B cell (primary cell): ENCODE data around the gene SLAMF6. TPM values are rescaled to one million over a fixed set of nuclear protein-coding genes. Genes with fewer than 3 reads are reported as not detected.

Experiments used
- ATAC-seq: fragments of 200-7000 bp; cut with Tn5 transposase; one replicate; pipeline ENCODE4 v1.10.0; 2021; ENCODE audit warnings: low read depth, mild to moderate bottlenecking, moderate number of reproducible peaks, moderate library complexity
- CTCF ChIA-PET: fragments of 350-600 bp; sonication (Branson Sonifier 250); formaldehyde crosslinking; loops from one replicate; lab custom pipeline; 2021; ENCODE audit warnings: antibody characterized with exemption, inconsistent platforms; lab: Charles Lee
- POLR2A ChIA-PET: fragments of 350-600 bp; sonication (Branson Sonifier 250); formaldehyde crosslinking; loops from one replicate; lab custom pipeline; 2021; ENCODE audit warnings: antibody characterized with exemption; lab: Charles Lee
- DNase-seq: peaks from one replicate; pipeline ENCODE4 v3.0.0; 2013
- H2AFZ ChIP-seq: 2 replicates; pipeline ENCODE4 v1.6.1; 2012; ENCODE audit warnings: mild to moderate bottlenecking, low read depth, low read length; ENCODE audit not compliant: insufficient read depth, poor library complexity, severe bottlenecking
- H3K27ac ChIP-seq, 2 donors: 1 replicate in 1 of 2; 2 replicates in 1 of 2; pipeline ENCODE4 v1.5.1; 2012 to 2013; ENCODE audit warnings: low read length in 2 of 2, mild to moderate bottlenecking in 2 of 2, moderate library complexity in 1 of 2
- H3K27me3 ChIP-seq, 4 experiments: fragments of 200-600 bp in 1 of 4; sonication (generic) in 1 of 4; replicated peaks in 1 of 4; 1 replicate in 2 of 4; 2 replicates in 2 of 4; pipeline versions ENCODE4 v1.6.1 to v1.7.0; 2013 to 2016; ENCODE audit warnings: low read length in 3 of 4, mild to moderate bottlenecking in 2 of 4, mixed read lengths in 1 of 4, moderate library complexity in 1 of 4; ENCODE audit not compliant: insufficient read depth in 4 of 4, control insufficient read depth in 3 of 4; ENCODE audit errors: control extremely low read depth in 1 of 4
- H3K36me3 ChIP-seq, 2 experiments: replicated peaks in 1 of 2; 1 replicate in 1 of 2; 2 replicates in 1 of 2; pipeline versions ENCODE4 v1.6.1 to v1.7.1; 2013; ENCODE audit warnings: low read length in 1 of 2; ENCODE audit not compliant: insufficient read depth in 2 of 2, control insufficient read depth in 1 of 2; ENCODE audit errors: control extremely low read depth in 1 of 2, extremely low read depth in 1 of 2
- H3K4me1 ChIP-seq, 2 donors: fragments of 200-600 bp in 1 of 2; sonication (generic) in 1 of 2; 1 replicate in 1 of 2; 2 replicates in 1 of 2; pipeline versions ENCODE4 v1.5.1 to v1.6.1; 2013 to 2017; ENCODE audit warnings: low read length in 2 of 2; ENCODE audit not compliant: control insufficient read depth in 2 of 2, insufficient read depth in 2 of 2
- H3K4me2 ChIP-seq: replicated peaks from 2 replicates; pipeline ENCODE3; 2012; ENCODE audit warnings: mild to moderate bottlenecking, low read depth, low read length; ENCODE audit not compliant: poor library complexity, severe bottlenecking
- H3K4me3 ChIP-seq, 5 experiments: fragments of 200-600 bp in 1 of 5; sonication (generic) in 1 of 5; 1 replicate in 3 of 5; 2 replicates in 2 of 5; pipeline versions ENCODE4 v1.5.1 to v1.7.0; 2011 to 2016; ENCODE audit warnings: low read length in 4 of 5, mild to moderate bottlenecking in 4 of 5, low read depth in 2 of 5, control low read depth in 1 of 5, moderate library complexity in 1 of 5; ENCODE audit not compliant: insufficient read depth in 1 of 5; ENCODE audit errors: control extremely low read depth in 1 of 5, extremely low read depth in 1 of 5
- H3K79me2 ChIP-seq: fragments of 200-600 bp; sonication (generic); one replicate; pipeline ENCODE4 v1.6.0; 2016; ENCODE audit warnings: low read length; ENCODE audit not compliant: control insufficient read depth, insufficient read depth
- H3K9ac ChIP-seq: fragments of 200-600 bp; sonication (generic); 2 replicates; pipeline ENCODE4 v1.6.1; 2017; ENCODE audit warnings: mild to moderate bottlenecking, low read length, moderate library complexity
- H3K9me3 ChIP-seq, 3 donors: one replicate each; pipeline versions ENCODE4 v1.6.1 to v1.7.1; 2013; ENCODE audit warnings: low read length in 2 of 3; ENCODE audit not compliant: control insufficient read depth in 2 of 3, insufficient read depth in 1 of 3; ENCODE audit errors: control extremely low read depth in 1 of 3
- H4K20me1 ChIP-seq: 2 replicates; pipeline ENCODE4 v1.6.0; 2012; ENCODE audit warnings: mild to moderate bottlenecking, low read length; ENCODE audit not compliant: insufficient read depth, control insufficient read depth, poor library complexity, severe bottlenecking
- H3K27ac Mint-ChIP-seq: one replicate; pipeline ENCODE4 v1.8.0; 2021; ENCODE audit warnings: mixed read lengths
- H3K27me3 Mint-ChIP-seq: one replicate; pipeline ENCODE4 v1.8.0; 2021; ENCODE audit warnings: mixed read lengths
- H3K4me1 Mint-ChIP-seq: one replicate; pipeline ENCODE4 v1.8.0; 2021; ENCODE audit warnings: mixed read lengths
- H3K4me3 Mint-ChIP-seq: one replicate; pipeline ENCODE4 v1.8.0; 2021; ENCODE audit warnings: mixed read lengths
- H3K9me3 Mint-ChIP-seq: one replicate; pipeline ENCODE4 v1.8.0; 2022; ENCODE audit warnings: mixed read lengths; ENCODE audit not compliant: insufficient read depth
- EZH2 ChIP-seq: IDR thresholded peaks from 2 replicates; pipeline ENCODE4 v1.6.1; 2012; ENCODE audit warnings: borderline replicate concordance, low read depth, mild to moderate bottlenecking, moderate library complexity, low read length; ENCODE audit not compliant: insufficient read depth, poor library complexity, severe bottlenecking
- WGBS: methylation state at CpG from one replicate; pipeline ENCODE4 v1.1.5; 2013; ENCODE audit warnings: missing lambda C conversion rate; ENCODE audit not compliant: insufficient coverage; 5-methylcytosine and 5-hydroxymethylcytosine counted together
- intact Hi-C: fragments of 100-400 bp; cut with micrococcal nuclease; formaldehyde crosslinking; loops from one replicate; pipeline ENCODE4 v1.10.0; 2022
- polyA plus RNA-seq: library from polyadenylated mRNA; depleted of rRNA; stranded (reverse); fragments of >200 nt; gene quantifications from 2 replicates; pipeline ENCODE4 v1.2.3, GENCODE V29; 2012
- total RNA-seq, 2 donors: library from RNA; stranded (reverse); fragments of 120-200 nt in 1 of 2; gene quantifications; 1 replicate in 1 of 2; 2 replicates in 1 of 2; pipeline versions ENCODE4 v1.2.3 to v1.2.4, GENCODE V29; 2013 to 2022
- TF ChIP-seq, protein P1 (sequence below): fragments of 200-600 bp; IDR thresholded peaks from one replicate; pipeline ENCODE4 v1.8.0; 2022; ENCODE audit warnings: antibody characterized with exemption, mild to moderate bottlenecking

Gene SLAMF6
- total and polyA plus RNA-seq, 2 donors (not counting 1 experiment from before 2014, with no cell fraction given): 64.8 to 79.6 TPM

DNA sequence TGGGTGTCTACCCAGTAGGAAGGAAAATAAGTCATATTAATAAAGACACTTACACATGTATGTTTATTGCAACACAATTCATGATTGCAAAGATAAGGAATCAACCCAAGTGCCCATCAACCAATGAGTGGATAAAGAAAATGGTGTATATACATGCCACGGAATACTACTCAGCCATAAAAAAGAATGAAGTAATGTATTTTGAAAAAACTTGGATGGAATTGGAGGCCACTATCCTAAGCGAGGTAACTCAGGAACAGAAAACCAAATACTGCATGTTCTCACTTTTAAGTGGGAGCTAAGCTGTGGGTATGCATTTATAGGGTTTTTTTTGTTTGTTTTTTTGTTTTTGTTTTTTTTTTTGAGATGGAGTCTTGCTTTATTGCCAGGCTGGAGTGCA, 73.6 kb downstream of the SLAMF6 start:
- no peaks in the 10 kb centered on the region for H3K27me3 Mint-ChIP-seq
- no peaks in the 10 kb centered on the region for H3K27me3 ChIP-seq
- ATAC-seq (no peak), DNase-seq (no peak)
- H3K27ac Mint-ChIP-seq: no peak overlapping the region
- H3K9ac ChIP-seq: no peak overlapping the region
- H3K36me3 ChIP-seq: no peaks in the 10 kb centered on the region
- no peaks in the 10 kb centered on the region for H3K79me2 ChIP-seq
- H3K9me3 Mint-ChIP-seq: peaks cover 2% of the 10 kb centered on the region
- ChIA-PET CTCF (interaction anchor here (0.9 to 1.8 kb wide), 3 partner anchors 15 to 159 kb away, joined by 3 to 5 read pairs (median 4); no protein-coding TSS in a partner anchor), POLR2A (interaction anchor here (1.3 kb wide), 1 partner anchor 73 kb away, joined by 3 read pairs; no protein-coding TSS in a partner anchor)
- peaks cover 39 to 42% of the 10 kb centered on the region in 2 donors for H3K4me1 ChIP-seq
- TF ChIP-seq, protein P1, sequence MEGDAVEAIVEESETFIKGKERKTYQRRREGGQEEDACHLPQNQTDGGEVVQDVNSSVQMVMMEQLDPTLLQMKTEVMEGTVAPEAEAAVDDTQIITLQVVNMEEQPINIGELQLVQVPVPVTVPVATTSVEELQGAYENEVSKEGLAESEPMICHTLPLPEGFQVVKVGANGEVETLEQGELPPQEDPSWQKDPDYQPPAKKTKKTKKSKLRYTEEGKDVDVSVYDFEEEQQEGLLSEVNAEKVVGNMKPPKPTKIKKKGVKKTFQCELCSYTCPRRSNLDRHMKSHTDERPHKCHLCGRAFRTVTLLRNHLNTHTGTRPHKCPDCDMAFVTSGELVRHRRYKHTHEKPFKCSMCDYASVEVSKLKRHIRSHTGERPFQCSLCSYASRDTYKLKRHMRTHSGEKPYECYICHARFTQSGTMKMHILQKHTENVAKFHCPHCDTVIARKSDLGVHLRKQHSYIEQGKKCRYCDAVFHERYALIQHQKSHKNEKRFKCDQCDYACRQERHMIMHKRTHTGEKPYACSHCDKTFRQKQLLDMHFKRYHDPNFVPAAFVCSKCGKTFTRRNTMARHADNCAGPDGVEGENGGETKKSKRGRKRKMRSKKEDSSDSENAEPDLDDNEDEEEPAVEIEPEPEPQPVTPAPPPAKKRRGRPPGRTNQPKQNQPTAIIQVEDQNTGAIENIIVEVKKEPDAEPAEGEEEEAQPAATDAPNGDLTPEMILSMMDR: no peak
- TF ChIP-seq EZH2: no peak
- H3K4me3 Mint-ChIP-seq: no peak overlapping the region
- WGBS: 100% methylated on average over 2 of the region's 2 CpGs
- peaks cover 0 to 1% (median 0%) of the 10 kb centered on the region in 3 donors for H3K9me3 ChIP-seq
- intact Hi-C loops: no loop called here
- H3K4me2 ChIP-seq: no peak overlapping the region
- no peak overlapping the region for H2AFZ ChIP-seq
- peaks cover 66% of the 10 kb centered on the region for H3K4me1 Mint-ChIP-seq
- H3K4me3 ChIP-seq: no peak overlapping the region
- H4K20me1 ChIP-seq: no peaks in the 10 kb centered on the region
- no peak overlapping the region for H3K27ac ChIP-seq

DNA sequence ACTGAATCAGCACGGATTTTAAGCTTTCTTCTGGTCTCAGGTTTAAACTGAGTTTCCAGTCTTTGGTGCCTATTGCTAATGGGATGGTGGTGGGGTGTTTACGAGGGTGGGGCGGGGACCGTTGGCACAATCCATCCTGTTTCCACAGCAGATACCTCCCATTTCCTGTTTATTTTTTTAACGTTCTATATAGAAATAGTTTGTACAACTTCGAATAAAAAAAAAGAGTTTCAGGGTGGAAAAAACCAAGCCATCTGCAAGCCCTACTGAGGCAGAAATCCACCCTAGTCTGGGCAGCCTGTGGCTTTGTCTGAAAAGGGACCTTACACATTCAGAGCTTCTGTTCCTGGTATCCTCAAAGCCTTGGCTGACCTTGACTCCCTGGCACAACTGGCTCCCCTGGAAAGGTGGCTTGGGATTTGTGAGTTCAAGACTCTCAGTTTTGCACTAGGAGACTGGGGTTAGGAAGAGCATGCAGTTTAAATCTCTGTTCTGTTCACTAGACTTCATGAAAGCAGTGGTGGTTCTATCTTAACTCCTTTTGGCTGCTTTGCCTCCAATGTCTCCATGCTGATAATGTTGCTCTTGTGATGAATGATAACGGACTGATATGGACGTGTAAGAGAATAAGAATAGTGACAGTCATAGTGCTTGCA, 76.0 kb downstream of the SLAMF6 start:
- H3K36me3 ChIP-seq: no peaks in the 10 kb centered on the region
- no peak overlapping the region for H3K9ac ChIP-seq
- peaks cover 43 to 44% of the 10 kb centered on the region in 2 donors for H3K4me1 ChIP-seq
- no CpG with 5 or more reads among the region's 8 CpGs for WGBS
- H3K27me3 ChIP-seq: no peaks in the 10 kb centered on the region
- H3K4me1 Mint-ChIP-seq: peaks cover 66% of the 10 kb centered on the region
- peak overlapping the region; percentile 29 for H3K4me2 ChIP-seq
- H3K79me2 ChIP-seq: no peaks in the 10 kb centered on the region
- H3K27ac ChIP-seq: peak overlapping the region in 1 of 2 donors; percentile 39
- no peak for DNase-seq
- no peak overlapping the region for H3K4me3 ChIP-seq
- H2AFZ ChIP-seq: peak overlapping the region; percentile 57
- peaks cover 0 to 1% (median 0%) of the 10 kb centered on the region in 3 donors for H3K9me3 ChIP-seq
- CTCF ChIA-PET: no interaction called here
- peak overlapping the region; percentile 72 for H3K27ac Mint-ChIP-seq
- intact Hi-C loops: loop anchor here (2.0 kb wide), 1 partner anchor 14 kb away; no protein-coding TSS in a partner anchor
- no peak for ATAC-seq
- H4K20me1 ChIP-seq: no peaks in the 10 kb centered on the region
- POLR2A ChIA-PET: interaction anchor here (0.7 kb wide), 1 partner anchor 204 kb away, joined by 3 read pairs; no protein-coding TSS in a partner anchor
- H3K27me3 Mint-ChIP-seq: no peaks in the 10 kb centered on the region
- no peaks in the 10 kb centered on the region for H3K9me3 Mint-ChIP-seq
- H3K4me3 Mint-ChIP-seq: peak overlapping the region; percentile 24
- TF ChIP-seq EZH2: no peak
- TF ChIP-seq, protein P1: no peak
